B cell (primary cell): ENCODE data around the gene RASGRP3. TPM values are rescaled to one million over a fixed set of nuclear protein-coding genes. Genes with fewer than 3 reads are reported as not detected.
"Not testable (repeated sequence)": the region's sequence is repeated elsewhere in the genome, so short reads cannot be mapped to it uniquely, and the experiment has no call there.

Source experiments
- ATAC-seq: fragments of 200-7000 bp; cut with Tn5 transposase; one replicate; pipeline ENCODE4 v1.10.0; 2021; ENCODE audit warnings: low read depth, mild to moderate bottlenecking, moderate number of reproducible peaks, moderate library complexity
- CTCF ChIA-PET: fragments of 350-600 bp; sonication (Branson Sonifier 250); formaldehyde crosslinking; loops from one replicate; lab custom pipeline; 2021; ENCODE audit warnings: antibody characterized with exemption, inconsistent platforms; lab: Charles Lee
- POLR2A ChIA-PET: fragments of 350-600 bp; sonication (Branson Sonifier 250); formaldehyde crosslinking; loops from one replicate; lab custom pipeline; 2021; ENCODE audit warnings: antibody characterized with exemption; lab: Charles Lee
- DNase-seq: peaks from one replicate; pipeline ENCODE4 v3.0.0; 2013
- H2AFZ ChIP-seq: 2 replicates; pipeline ENCODE4 v1.6.1; 2012; ENCODE audit warnings: mild to moderate bottlenecking, low read depth, low read length; ENCODE audit not compliant: insufficient read depth, poor library complexity, severe bottlenecking
- H3K27ac ChIP-seq, 2 donors: 1 replicate in 1 of 2; 2 replicates in 1 of 2; pipeline ENCODE4 v1.5.1; 2012 to 2013; ENCODE audit warnings: low read length in 2 of 2, mild to moderate bottlenecking in 2 of 2, moderate library complexity in 1 of 2
- H3K27me3 ChIP-seq, 4 experiments: fragments of 200-600 bp in 1 of 4; sonication (generic) in 1 of 4; replicated peaks in 1 of 4; 1 replicate in 2 of 4; 2 replicates in 2 of 4; pipeline versions ENCODE4 v1.6.1 to v1.7.0; 2013 to 2016; ENCODE audit warnings: low read length in 3 of 4, mild to moderate bottlenecking in 2 of 4, mixed read lengths in 1 of 4, moderate library complexity in 1 of 4; ENCODE audit not compliant: insufficient read depth in 4 of 4, control insufficient read depth in 3 of 4; ENCODE audit errors: control extremely low read depth in 1 of 4
- H3K36me3 ChIP-seq, 2 experiments: replicated peaks in 1 of 2; 1 replicate in 1 of 2; 2 replicates in 1 of 2; pipeline versions ENCODE4 v1.6.1 to v1.7.1; 2013; ENCODE audit warnings: low read length in 1 of 2; ENCODE audit not compliant: insufficient read depth in 2 of 2, control insufficient read depth in 1 of 2; ENCODE audit errors: control extremely low read depth in 1 of 2, extremely low read depth in 1 of 2
- H3K4me1 ChIP-seq, 2 donors: fragments of 200-600 bp in 1 of 2; sonication (generic) in 1 of 2; 1 replicate in 1 of 2; 2 replicates in 1 of 2; pipeline versions ENCODE4 v1.5.1 to v1.6.1; 2013 to 2017; ENCODE audit warnings: low read length in 2 of 2; ENCODE audit not compliant: control insufficient read depth in 2 of 2, insufficient read depth in 2 of 2
- H3K4me2 ChIP-seq: replicated peaks from 2 replicates; pipeline ENCODE3; 2012; ENCODE audit warnings: mild to moderate bottlenecking, low read depth, low read length; ENCODE audit not compliant: poor library complexity, severe bottlenecking
- H3K4me3 ChIP-seq, 5 experiments: fragments of 200-600 bp in 1 of 5; sonication (generic) in 1 of 5; 1 replicate in 3 of 5; 2 replicates in 2 of 5; pipeline versions ENCODE4 v1.5.1 to v1.7.0; 2011 to 2016; ENCODE audit warnings: low read length in 4 of 5, mild to moderate bottlenecking in 4 of 5, low read depth in 2 of 5, control low read depth in 1 of 5, moderate library complexity in 1 of 5; ENCODE audit not compliant: insufficient read depth in 1 of 5; ENCODE audit errors: control extremely low read depth in 1 of 5, extremely low read depth in 1 of 5
- H3K79me2 ChIP-seq: fragments of 200-600 bp; sonication (generic); one replicate; pipeline ENCODE4 v1.6.0; 2016; ENCODE audit warnings: low read length; ENCODE audit not compliant: control insufficient read depth, insufficient read depth
- H3K9ac ChIP-seq: fragments of 200-600 bp; sonication (generic); 2 replicates; pipeline ENCODE4 v1.6.1; 2017; ENCODE audit warnings: mild to moderate bottlenecking, low read length, moderate library complexity
- H3K9me3 ChIP-seq, 3 donors: one replicate each; pipeline versions ENCODE4 v1.6.1 to v1.7.1; 2013; ENCODE audit warnings: low read length in 2 of 3; ENCODE audit not compliant: control insufficient read depth in 2 of 3, insufficient read depth in 1 of 3; ENCODE audit errors: control extremely low read depth in 1 of 3
- H4K20me1 ChIP-seq: 2 replicates; pipeline ENCODE4 v1.6.0; 2012; ENCODE audit warnings: mild to moderate bottlenecking, low read length; ENCODE audit not compliant: insufficient read depth, control insufficient read depth, poor library complexity, severe bottlenecking
- H3K27ac Mint-ChIP-seq: one replicate; pipeline ENCODE4 v1.8.0; 2021; ENCODE audit warnings: mixed read lengths
- H3K27me3 Mint-ChIP-seq: one replicate; pipeline ENCODE4 v1.8.0; 2021; ENCODE audit warnings: mixed read lengths
- H3K4me1 Mint-ChIP-seq: one replicate; pipeline ENCODE4 v1.8.0; 2021; ENCODE audit warnings: mixed read lengths
- H3K4me3 Mint-ChIP-seq: one replicate; pipeline ENCODE4 v1.8.0; 2021; ENCODE audit warnings: mixed read lengths
- H3K9me3 Mint-ChIP-seq: one replicate; pipeline ENCODE4 v1.8.0; 2022; ENCODE audit warnings: mixed read lengths; ENCODE audit not compliant: insufficient read depth
- EZH2 ChIP-seq: IDR thresholded peaks from 2 replicates; pipeline ENCODE4 v1.6.1; 2012; ENCODE audit warnings: borderline replicate concordance, low read depth, mild to moderate bottlenecking, moderate library complexity, low read length; ENCODE audit not compliant: insufficient read depth, poor library complexity, severe bottlenecking
- WGBS: methylation state at CpG from one replicate; pipeline ENCODE4 v1.1.5; 2013; ENCODE audit warnings: missing lambda C conversion rate; ENCODE audit not compliant: insufficient coverage; 5-methylcytosine and 5-hydroxymethylcytosine counted together
- intact Hi-C: fragments of 100-400 bp; cut with micrococcal nuclease; formaldehyde crosslinking; loops from one replicate; pipeline ENCODE4 v1.10.0; 2022
- polyA plus RNA-seq: library from polyadenylated mRNA; depleted of rRNA; stranded (reverse); fragments of >200 nt; gene quantifications from 2 replicates; pipeline ENCODE4 v1.2.3, GENCODE V29; 2012
- total RNA-seq, 2 donors: library from RNA; stranded (reverse); fragments of 120-200 nt in 1 of 2; gene quantifications; 1 replicate in 1 of 2; 2 replicates in 1 of 2; pipeline versions ENCODE4 v1.2.3 to v1.2.4, GENCODE V29; 2013 to 2022
- TF ChIP-seq, protein P1 (sequence below): fragments of 200-600 bp; IDR thresholded peaks from one replicate; pipeline ENCODE4 v1.8.0; 2022; ENCODE audit warnings: antibody characterized with exemption, mild to moderate bottlenecking

The RASGRP3 gene
- total and polyA plus RNA-seq, 2 donors (not counting 1 experiment from before 2014, with no cell fraction given): 67.5 to 107 TPM

DNA sequence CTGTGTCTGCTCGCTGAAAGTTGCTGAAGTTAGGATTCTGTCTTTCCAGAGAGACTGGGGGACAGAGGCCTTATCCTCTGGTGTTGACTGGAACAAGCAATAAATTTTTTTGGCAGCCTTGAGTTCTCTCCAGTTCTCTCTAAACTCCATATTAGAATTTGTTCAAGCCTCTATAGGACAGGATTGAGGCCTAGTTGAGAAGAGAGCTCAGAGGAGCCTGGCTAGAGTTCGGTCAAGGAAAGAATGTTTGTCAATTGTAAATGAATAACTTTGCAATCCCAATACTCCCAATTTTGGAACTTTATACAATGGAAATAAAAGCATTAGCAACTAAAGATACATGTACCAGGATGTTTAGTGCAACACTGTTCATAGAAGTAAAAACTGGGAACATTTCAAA lies 16.7 kb upstream of the RASGRP3 start:
- H3K4me2 ChIP-seq: no peak overlapping the region
- no peak for ATAC-seq
- Mint-ChIP-seq H3K27ac (no peak overlapping the region), H3K4me3 (no peak overlapping the region), H3K27me3 (no peaks in the 10 kb centered on the region), H3K4me1 (peaks cover 6% of the 10 kb centered on the region), H3K9me3 (peaks cover 2% of the 10 kb centered on the region)
- 92% methylated on average over 1 of the region's 2 CpGs for WGBS
- H3K36me3 ChIP-seq: no peaks in the 10 kb centered on the region
- no peaks in the 10 kb centered on the region for H3K79me2 ChIP-seq
- POLR2A ChIA-PET: no interaction called here
- TF ChIP-seq EZH2: no peak
- TF ChIP-seq, protein P1, sequence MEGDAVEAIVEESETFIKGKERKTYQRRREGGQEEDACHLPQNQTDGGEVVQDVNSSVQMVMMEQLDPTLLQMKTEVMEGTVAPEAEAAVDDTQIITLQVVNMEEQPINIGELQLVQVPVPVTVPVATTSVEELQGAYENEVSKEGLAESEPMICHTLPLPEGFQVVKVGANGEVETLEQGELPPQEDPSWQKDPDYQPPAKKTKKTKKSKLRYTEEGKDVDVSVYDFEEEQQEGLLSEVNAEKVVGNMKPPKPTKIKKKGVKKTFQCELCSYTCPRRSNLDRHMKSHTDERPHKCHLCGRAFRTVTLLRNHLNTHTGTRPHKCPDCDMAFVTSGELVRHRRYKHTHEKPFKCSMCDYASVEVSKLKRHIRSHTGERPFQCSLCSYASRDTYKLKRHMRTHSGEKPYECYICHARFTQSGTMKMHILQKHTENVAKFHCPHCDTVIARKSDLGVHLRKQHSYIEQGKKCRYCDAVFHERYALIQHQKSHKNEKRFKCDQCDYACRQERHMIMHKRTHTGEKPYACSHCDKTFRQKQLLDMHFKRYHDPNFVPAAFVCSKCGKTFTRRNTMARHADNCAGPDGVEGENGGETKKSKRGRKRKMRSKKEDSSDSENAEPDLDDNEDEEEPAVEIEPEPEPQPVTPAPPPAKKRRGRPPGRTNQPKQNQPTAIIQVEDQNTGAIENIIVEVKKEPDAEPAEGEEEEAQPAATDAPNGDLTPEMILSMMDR: no peak
- H4K20me1 ChIP-seq: no peaks in the 10 kb centered on the region
- H3K9me3 ChIP-seq: no peaks in the 10 kb centered on the region
- H3K4me1 ChIP-seq: peaks cover 0 to 7% of the 10 kb centered on the region in 2 donors
- intact Hi-C loops: no loop called here
- H3K27me3 ChIP-seq: no peaks in the 10 kb centered on the region
- CTCF ChIA-PET: interaction anchor here (1.1 to 1.6 kb wide), 2 partner anchors 18 to 124 kb away, joined by 3 read pairs; no protein-coding TSS in a partner anchor
- no peak overlapping the region for H2AFZ ChIP-seq
- H3K9ac ChIP-seq: no peak overlapping the region
- H3K27ac ChIP-seq: no peak overlapping the region
- no peak for DNase-seq
- no peak overlapping the region for H3K4me3 ChIP-seq

DNA sequence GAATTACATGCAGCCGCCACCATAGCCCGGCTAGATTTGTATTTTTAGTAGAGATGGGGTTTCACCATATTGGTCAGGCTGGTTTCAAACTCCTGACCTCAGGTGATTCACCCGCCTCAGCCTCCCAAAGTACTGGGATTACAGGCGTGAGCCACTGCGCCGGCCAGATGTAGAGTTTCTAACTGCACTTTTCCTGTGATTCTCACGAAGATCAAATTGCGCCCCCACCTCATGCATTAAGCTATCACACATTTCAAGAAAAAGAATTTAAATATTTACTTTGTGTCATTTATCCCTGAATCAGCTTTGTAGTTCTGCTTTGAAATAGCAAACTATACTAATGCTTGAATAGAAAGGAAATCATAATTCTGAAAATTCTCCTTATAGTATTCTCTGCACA lies 13.9 kb upstream of the RASGRP3 start:
- H3K9me3 Mint-ChIP-seq, H3K4me1 Mint-ChIP-seq, H3K27ac ChIP-seq, H3K4me1 ChIP-seq, H3K4me3 Mint-ChIP-seq, H3K79me2 ChIP-seq, H4K20me1 ChIP-seq, H3K4me2 ChIP-seq, H3K9ac ChIP-seq, H3K4me3 ChIP-seq, ATAC-seq, intact Hi-C loops, POLR2A ChIA-PET, H3K9me3 ChIP-seq, H3K27me3 Mint-ChIP-seq, H3K36me3 ChIP-seq, DNase-seq, H3K27ac Mint-ChIP-seq, H3K27me3 ChIP-seq, H2AFZ ChIP-seq: not testable (repeated sequence)
- 100% methylated on average over 2 of the region's 8 CpGs for WGBS
- CTCF ChIA-PET: interaction anchor here (0.8 to 0.9 kb wide), 2 partner anchors 13 to 15 kb away, joined by 3 read pairs; no protein-coding TSS in a partner anchor
